Measurements from ENCODE around the gene TGFBR3.

The TGFBR3 gene

GRCh38 chr1:91755702-91756287, 130.2 kb downstream of the TGFBR3 start:
- DNase-seq (ENCODE audit: low read depth in 2 of 2): no peak

DNA sequence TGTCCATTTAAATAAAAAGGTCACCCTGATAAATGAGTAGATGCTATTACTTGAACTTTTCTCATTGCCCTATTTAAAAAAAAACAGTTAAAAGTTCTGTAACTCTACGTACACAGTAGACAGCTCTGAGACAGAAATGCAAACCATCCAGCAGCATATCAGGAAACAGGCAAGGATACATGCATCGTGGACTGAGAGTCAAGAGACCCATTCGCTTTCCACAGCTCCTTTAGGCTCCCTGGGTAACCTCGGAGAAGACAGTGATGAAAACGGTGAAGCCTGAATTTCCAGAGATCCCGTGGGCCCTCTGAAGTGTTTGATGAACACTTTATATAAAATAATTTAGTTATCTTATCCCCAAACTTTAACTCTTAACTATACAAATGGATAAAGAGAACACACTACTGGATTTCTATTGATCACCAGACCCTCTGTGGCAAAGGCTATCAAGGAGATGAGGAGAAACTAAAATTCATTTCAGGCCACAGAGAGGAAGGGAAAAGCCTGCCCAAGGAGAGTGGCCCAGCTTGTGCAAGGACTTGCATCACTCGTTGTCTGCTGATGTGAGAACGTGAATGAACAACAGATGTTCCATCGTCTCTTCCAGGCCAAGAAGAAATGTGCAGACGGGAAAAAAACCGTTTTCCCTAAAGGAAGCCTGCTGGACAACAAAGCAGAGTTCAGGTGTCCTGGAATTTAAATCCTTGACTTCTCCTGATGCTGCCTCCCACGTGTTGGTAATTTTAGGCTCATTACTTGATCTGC, 131.0 kb downstream of the TGFBR3 start:
- no peak for DNase-seq (ENCODE audit: low read depth in 2 of 2)

- no peak for DNase-seq (ENCODE audit: low read depth in 2 of 2)
These were observed 131.6 kb downstream of the TGFBR3 start for GRCh38 chr1:91754348-91754747.

GRCh38 chr1:91753878-91754277, 132.1 kb downstream of the TGFBR3 start:
- DNase-seq (ENCODE audit: low read depth in 2 of 2): no peak

GRCh38 chr1:91752324-91752723, 133.6 kb downstream of the TGFBR3 start:
- DNase-seq (ENCODE audit: low read depth in 2 of 2): no peak

- no peak for DNase-seq (ENCODE audit: low read depth in 2 of 2)
These were observed 134.7 kb downstream of the TGFBR3 start for GRCh38 chr1:91751275-91751674.

- no peak for DNase-seq (ENCODE audit: low read depth in 2 of 2)
These were observed 135.5 kb downstream of the TGFBR3 start for GRCh38 chr1:91750398-91750996.

- DNase-seq (ENCODE audit: low read depth in 2 of 2): no peak
These were observed 136.1 kb downstream of the TGFBR3 start for GRCh38 chr1:91749788-91750231.

DNA sequence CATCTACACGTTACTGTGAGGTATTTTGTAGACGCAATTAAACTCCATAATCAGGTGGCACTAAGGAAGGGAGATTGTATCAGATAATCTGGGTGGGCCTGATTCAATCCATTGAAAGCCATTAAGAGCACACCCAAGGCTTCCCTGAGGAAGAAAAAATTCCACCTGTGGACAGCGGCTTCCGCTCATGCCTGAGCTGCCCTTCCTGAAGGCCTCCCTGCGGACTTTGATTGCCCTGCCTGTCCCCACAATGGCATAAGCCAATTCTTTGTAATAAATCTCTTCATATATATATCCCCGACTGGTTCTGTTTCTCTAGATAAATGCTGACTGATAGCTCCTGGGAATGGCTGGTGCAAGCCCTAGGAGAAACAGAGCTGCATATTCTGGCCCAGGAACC, 138.3 kb downstream of the TGFBR3 start:
- DNase-seq (ENCODE audit: low read depth in 2 of 2): no peak

- DNase-seq (ENCODE audit: low read depth in 2 of 2): no peak
These were observed 139.1 kb downstream of the TGFBR3 start for GRCh38 chr1:91746728-91747338.

GRCh38 chr1:91745640-91746373, 140.1 kb downstream of the TGFBR3 start:
- no peak for DNase-seq (ENCODE audit: low read depth in 2 of 2)

DNA sequence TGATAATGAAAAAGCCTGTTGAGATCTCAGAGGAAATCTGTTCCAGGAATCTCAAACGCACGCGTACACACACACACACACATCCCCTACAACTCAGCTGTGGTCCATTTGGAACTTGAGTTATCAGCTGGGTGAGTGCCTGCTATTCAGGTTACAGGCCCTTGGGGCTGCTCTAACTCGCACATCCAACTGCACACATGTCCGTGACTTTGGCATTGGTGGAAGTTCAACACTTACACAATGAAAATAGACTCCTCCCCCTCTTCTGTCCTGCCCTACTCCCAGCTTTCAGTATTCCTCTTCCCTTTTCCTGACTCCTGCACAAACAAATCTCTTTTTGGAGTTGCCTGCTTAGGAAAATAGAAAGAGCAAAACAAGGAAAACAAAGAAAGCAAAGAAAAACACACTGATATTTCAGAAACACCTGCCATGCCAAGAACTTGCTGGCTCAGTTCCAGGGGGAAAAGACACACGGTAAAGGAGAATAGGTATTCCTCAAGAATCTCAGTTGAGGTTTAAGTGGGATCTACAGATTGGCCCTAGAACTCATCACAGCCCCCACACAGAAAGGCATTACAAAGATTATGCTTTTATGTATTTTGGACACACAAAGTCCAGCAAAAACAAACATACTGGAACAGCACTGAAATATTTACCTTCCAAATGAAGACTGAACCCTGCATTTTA, 140.9 kb downstream of the TGFBR3 start:
- no peak for DNase-seq (ENCODE audit: low read depth in 2 of 2)

DNA sequence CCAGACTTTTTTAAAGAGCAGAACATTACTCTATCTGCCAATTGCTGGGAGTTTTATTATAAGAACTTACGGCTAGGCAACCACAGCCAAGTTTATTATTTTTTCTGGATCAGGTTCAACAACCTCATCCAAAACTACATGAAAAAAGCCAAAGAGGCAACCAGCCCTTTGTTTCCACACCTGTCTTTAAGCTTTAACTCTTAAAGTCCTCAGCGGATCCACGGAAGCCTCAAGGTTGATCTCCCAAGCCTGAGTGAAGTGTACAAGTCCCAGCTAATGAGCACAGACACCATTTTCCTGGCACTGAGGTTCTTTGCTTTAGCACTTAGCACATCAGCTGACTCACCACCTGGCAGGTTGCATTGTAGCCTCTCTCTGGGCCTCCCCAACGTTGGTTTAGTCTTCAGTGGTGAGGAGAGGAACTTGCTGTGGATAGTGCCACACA, 143.1 kb downstream of the TGFBR3 start:
- DNase-seq (ENCODE audit: low read depth in 2 of 2): no peak

- no peak for DNase-seq (ENCODE audit: low read depth in 2 of 2)
These were observed 144.0 kb downstream of the TGFBR3 start for GRCh38 chr1:91741906-91742305.

GRCh38 chr1:91741301-91741700, 144.7 kb downstream of the TGFBR3 start:
- DNase-seq (ENCODE audit: low read depth in 2 of 2): no peak

DNA sequence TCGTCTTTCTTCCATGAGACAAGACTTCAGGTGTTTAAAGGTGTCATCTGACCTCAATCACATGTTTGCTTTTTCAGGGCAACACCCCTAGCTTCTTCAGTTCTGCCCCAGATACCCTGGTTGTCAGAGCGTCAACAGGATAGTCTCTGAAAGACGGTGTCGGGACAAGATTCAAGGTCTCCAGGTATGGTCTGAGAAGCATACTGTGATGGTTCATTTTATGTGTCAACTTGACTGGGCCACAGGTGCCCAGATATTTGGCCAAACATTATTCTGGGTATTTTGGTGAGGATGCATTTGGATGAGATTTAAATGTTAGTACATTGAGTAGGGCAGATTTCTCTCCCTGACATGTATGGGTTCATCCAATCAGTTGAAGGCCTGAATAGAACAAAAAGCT, 148.3 kb downstream of the TGFBR3 start:
- DNase-seq (ENCODE audit: low read depth in 2 of 2): no peak

- DNase-seq (ENCODE audit: low read depth in 2 of 2): no peak
These were observed 149.0 kb downstream of the TGFBR3 start for GRCh38 chr1:91736715-91737615.

DNA sequence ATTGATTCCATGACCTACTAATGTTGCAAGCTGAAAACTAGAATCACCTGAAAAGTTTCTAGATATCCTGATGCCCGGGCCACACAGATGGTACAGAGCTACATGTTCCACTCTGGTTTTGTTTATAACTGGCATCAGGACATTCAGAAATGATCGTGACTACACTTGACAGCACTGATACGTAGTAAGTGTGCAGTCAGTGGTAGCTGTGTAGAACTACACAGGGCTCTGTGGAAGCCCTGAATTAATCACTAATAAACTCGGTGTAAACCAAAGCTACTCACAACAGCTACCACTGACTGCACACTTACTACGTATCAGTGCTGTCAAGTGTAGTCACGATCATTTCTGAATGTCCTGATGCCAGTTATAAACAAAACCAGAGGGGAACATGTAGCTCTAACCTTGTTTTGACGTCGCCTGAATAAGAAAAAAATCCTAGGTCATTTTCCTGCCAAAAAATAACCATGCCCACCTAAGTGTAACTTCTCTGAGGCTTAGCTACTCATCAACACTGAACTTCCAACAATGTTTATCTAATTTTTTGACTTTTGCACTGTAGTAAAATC, 149.7 kb downstream of the TGFBR3 start:
- DNase-seq (ENCODE audit: low read depth in 2 of 2): no peak

GRCh38 chr1:91735266-91735845, 150.6 kb downstream of the TGFBR3 start:
- DNase-seq (ENCODE audit: low read depth in 2 of 2): no peak

DNA sequence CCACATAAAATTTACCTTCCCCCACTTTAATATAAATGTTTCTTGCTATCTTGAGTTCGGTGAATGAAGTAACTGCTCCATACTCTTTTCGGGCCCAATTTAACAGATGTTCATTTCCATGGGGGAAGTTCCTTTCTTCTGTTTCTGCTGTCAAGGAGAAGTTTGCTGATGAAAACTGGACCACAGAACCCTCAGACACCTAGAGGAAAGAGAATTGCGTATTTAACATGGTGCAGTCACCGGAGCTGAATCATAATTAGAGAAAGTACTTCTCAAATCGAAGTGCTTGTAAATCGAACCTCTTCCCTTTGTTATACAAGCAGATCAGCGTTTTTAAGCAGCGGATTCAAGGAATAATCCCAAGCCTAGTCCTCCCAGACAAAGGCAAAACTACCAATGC, 151.2 kb downstream of the TGFBR3 start:
- no peak for DNase-seq (ENCODE audit: low read depth in 2 of 2)
